SK-N-SH (cell line): Measurements from ENCODE around the gene CNOT4. TPM values are rescaled to one million over a fixed set of nuclear protein-coding genes. Genes with fewer than 3 reads are reported as not detected.
"Not testable (repeated sequence)": the region's sequence is repeated elsewhere in the genome, so short reads cannot be mapped to it uniquely, and the experiment has no call there.

Source experiments
- CTCF ChIA-PET: fragments of 300-600, 350-600 bp; formaldehyde crosslinking; extraction: SDS; loops from one replicate; lab custom pipeline; 2021; lab: Yijun Ruan, JAX
- POLR2A ChIA-PET: fragments of 350-600 bp; sonication (Branson Sonifier 250); formaldehyde crosslinking; extraction: SDS; loops from one replicate; lab custom pipeline; 2020; ENCODE audit warnings: antibody characterized with exemption, inconsistent platforms; lab: Yijun Ruan, JAX
- DNase-seq: peaks from one replicate; pipeline ENCODE4 v3.0.0; 2012
- H2AFZ ChIP-seq: fragments of 200-600 bp; sonication (generic); 2 replicates; pipeline ENCODE4 v1.8.1; 2016; ENCODE audit warnings: antibody characterized with exemption, mild to moderate bottlenecking, low read depth
- H3F3A ChIP-seq: fragments of 200-600 bp; sonication (generic); replicated peaks from 2 replicates; pipeline ENCODE3; 2016; ENCODE audit warnings: antibody characterized with exemption, mild to moderate bottlenecking; ENCODE audit not compliant: insufficient read depth
- H3K27ac ChIP-seq, 2 experiments: fragments of 200-500 bp in 1 of 2; fragments of 200-600 bp in 1 of 2; sonication (Bioruptor generic) in 1 of 2; sonication (generic), shearing (Covaris generic) in 1 of 2; 2 replicates each; pipeline versions ENCODE4 v1.5.1 to v1.6.1; 2014 to 2016; ENCODE audit warnings: low read depth in 2 of 2, inconsistent platforms in 1 of 2, low read length in 1 of 2, mild to moderate bottlenecking in 1 of 2, mixed read lengths in 1 of 2
- H3K27me3 ChIP-seq: fragments of 200-600 bp; sonication (generic), shearing (Covaris generic); 2 replicates; pipeline ENCODE4 v1.6.1; 2016; ENCODE audit warnings: mixed run types; ENCODE audit not compliant: insufficient read depth
- H3K36me3 ChIP-seq, 2 experiments: fragments of 200-500 bp in 1 of 2; fragments of 200-600 bp in 1 of 2; sonication (Bioruptor generic) in 1 of 2; sonication (generic) in 1 of 2; replicated peaks in 1 of 2; 2 replicates each; pipeline versions ENCODE3 to v1.5.1; 2014 to 2016; ENCODE audit warnings: low read length in 1 of 2, mild to moderate bottlenecking in 1 of 2; ENCODE audit not compliant: insufficient read depth in 2 of 2, control insufficient read depth in 1 of 2
- H3K4me1 ChIP-seq, 2 experiments: fragments of 200-500 bp in 1 of 2; fragments of 200-600 bp in 1 of 2; sonication (Bioruptor generic) in 1 of 2; sonication (generic), shearing (Covaris generic) in 1 of 2; 2 replicates each; pipeline versions ENCODE4 v1.5.1 to v1.6.1; 2014 to 2016; ENCODE audit warnings: low read depth in 1 of 2, low read length in 1 of 2, mixed run types in 1 of 2; ENCODE audit not compliant: insufficient read depth in 2 of 2, control insufficient read depth in 1 of 2
- H3K4me2 ChIP-seq: fragments of 200-600 bp; sonication (generic), shearing (Covaris generic); 2 replicates; pipeline ENCODE4 v1.6.1; 2017; ENCODE audit warnings: mixed run types
- H3K4me3 ChIP-seq, 2 experiments: fragments of 200-500 bp in 1 of 2; fragments of 200-600 bp in 1 of 2; sonication (Bioruptor generic) in 1 of 2; sonication (generic), shearing (Covaris generic) in 1 of 2; 2 replicates each; pipeline versions ENCODE4 v1.5.1 to v1.8.1; 2014 to 2016; ENCODE audit warnings: low read depth in 2 of 2, inconsistent platforms in 1 of 2, low read length in 1 of 2, mild to moderate bottlenecking in 1 of 2, mixed read lengths in 1 of 2, moderate library complexity in 1 of 2
- H3K79me2 ChIP-seq: fragments of 200-600 bp; sonication (generic); 2 replicates; pipeline ENCODE4 v1.8.1; 2017; ENCODE audit warnings: mild to moderate bottlenecking; ENCODE audit not compliant: insufficient read depth
- H3K9ac ChIP-seq: fragments of 200-600 bp; sonication (generic); 2 replicates; pipeline ENCODE4 v1.6.1; 2017; ENCODE audit warnings: mixed run types
- H3K9me2 ChIP-seq: fragments of 200-600 bp; sonication (generic); 2 replicates; pipeline ENCODE4 v1.6.1; 2017; ENCODE audit warnings: mixed run types
- H3K9me3 ChIP-seq: fragments of 200-600 bp; sonication (generic); 2 replicates; pipeline ENCODE4 v1.6.1; 2017; ENCODE audit warnings: mixed run types, mild to moderate bottlenecking, moderate library complexity
- H4K20me1 ChIP-seq: fragments of 200-600 bp; sonication (generic); 2 replicates; pipeline ENCODE4 v1.6.1; 2017; ENCODE audit warnings: mild to moderate bottlenecking, mixed run types; ENCODE audit not compliant: insufficient read depth
- ELF1 ChIP-seq: IDR thresholded peaks from 2 replicates; pipeline ENCODE4 v1.4.0; 2012
- EZH2phosphoT487 ChIP-seq: fragments of 200-600 bp; sonication (generic); IDR thresholded peaks from 2 replicates; pipeline ENCODE4 v1.6.1; 2017; ENCODE audit warnings: low read depth, mixed run types, mild to moderate bottlenecking, antibody characterized with exemption, moderate library complexity, borderline replicate concordance
- FOSL2 ChIP-seq: IDR thresholded peaks from 2 replicates; pipeline ENCODE4 v1.4.0; 2012; ENCODE audit warnings: low read depth, mild to moderate bottlenecking, moderate library complexity, borderline replicate concordance
- FOXJ3 ChIP-seq: sonication (generic); formaldehyde crosslinking; IDR thresholded peaks from 2 replicates; pipeline ENCODE4 v1.5.1; 2020; ENCODE audit warnings: mild to moderate bottlenecking, missing genetic modification reagents
- GABPA ChIP-seq: IDR thresholded peaks from 2 replicates; pipeline ENCODE4 v1.4.0; 2012; ENCODE audit warnings: low read depth, mild to moderate bottlenecking
- MXI1 ChIP-seq: IDR thresholded peaks from 2 replicates; pipeline ENCODE4 v1.6.1; 2012; ENCODE audit warnings: mild to moderate bottlenecking, low read depth, low read length, improper control_type of control experiment
- NFIC ChIP-seq: IDR thresholded peaks from 2 replicates; pipeline ENCODE4 v1.4.0; 2012; ENCODE audit warnings: borderline replicate concordance
- POLR2AphosphoS5 ChIP-seq: IDR thresholded peaks from 2 replicates; pipeline ENCODE4 v1.6.1; 2012; ENCODE audit warnings: low read depth, low read length
- RCOR1 ChIP-seq: fragments of 150-350 bp; IDR thresholded peaks from 2 replicates; pipeline ENCODE4 v1.6.1; 2017; ENCODE audit warnings: antibody characterized with exemption, low read length
- RFX5 ChIP-seq: IDR thresholded peaks from 2 replicates; pipeline ENCODE4 v1.6.1; 2012; ENCODE audit warnings: mild to moderate bottlenecking, improper control_type of control experiment, low read length
- WGBS: methylation state at CpG from one replicate; pipeline ENCODE4 v1.1.6; 2017; ENCODE audit warnings: low lambda C conversion rate; 5-methylcytosine and 5-hydroxymethylcytosine counted together
- polyA plus RNA-seq, 3 experiments: library from polyadenylated mRNA; depleted of rRNA; stranded (reverse); fragments of >200 nt; gene quantifications; 2 replicates each; pipeline ENCODE4 v1.2.3, GENCODE V29; 2012
- TF ChIP-seq, protein P1 (sequence below): IDR thresholded peaks from 2 replicates; pipeline ENCODE4 v1.6.1; 2012; ENCODE audit warnings: mild to moderate bottlenecking, low read depth, low read length, moderate library complexity
- TF ChIP-seq, protein P2 (sequence below): fragments of 150-350 bp; IDR thresholded peaks from 2 replicates; pipeline ENCODE4 v1.6.1; 2017; ENCODE audit warnings: antibody characterized with exemption, low read length, low read depth, borderline replicate concordance
- TF ChIP-seq, protein P3 (sequence below): IDR thresholded peaks from 2 replicates; pipeline ENCODE4 v1.4.0; 2012; ENCODE audit warnings: low read depth, borderline replicate concordance
- TF ChIP-seq, protein P4 (sequence below): IDR thresholded peaks from 2 replicates; pipeline ENCODE4; 2012

Gene CNOT4
- polyA plus RNA-seq, 1 of the 3 experiments (the other 2 are of a cell fraction), result 8.0 TPM

DNA sequence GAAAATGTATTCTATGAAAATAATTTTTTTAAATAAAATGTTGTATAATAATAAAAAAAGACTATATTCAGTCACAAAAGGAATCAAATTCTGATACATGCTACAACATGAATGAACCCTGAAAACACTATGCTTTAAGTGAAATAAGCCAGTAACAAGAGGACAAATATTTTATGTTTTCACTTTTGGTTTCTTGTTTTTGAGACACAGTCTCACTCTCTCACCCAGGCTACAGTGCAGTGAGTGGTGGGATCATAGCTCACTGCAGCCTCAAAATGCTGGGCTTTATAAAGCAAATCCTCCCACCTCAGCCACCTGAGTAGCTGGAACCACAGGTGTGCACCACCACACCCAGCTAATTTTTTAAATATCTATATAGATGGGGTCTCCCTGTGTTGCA, 64.2 kb downstream of the CNOT4 start:
- H4K20me1 ChIP-seq, result peaks cover 57% of the 10 kb centered on the region

DNA sequence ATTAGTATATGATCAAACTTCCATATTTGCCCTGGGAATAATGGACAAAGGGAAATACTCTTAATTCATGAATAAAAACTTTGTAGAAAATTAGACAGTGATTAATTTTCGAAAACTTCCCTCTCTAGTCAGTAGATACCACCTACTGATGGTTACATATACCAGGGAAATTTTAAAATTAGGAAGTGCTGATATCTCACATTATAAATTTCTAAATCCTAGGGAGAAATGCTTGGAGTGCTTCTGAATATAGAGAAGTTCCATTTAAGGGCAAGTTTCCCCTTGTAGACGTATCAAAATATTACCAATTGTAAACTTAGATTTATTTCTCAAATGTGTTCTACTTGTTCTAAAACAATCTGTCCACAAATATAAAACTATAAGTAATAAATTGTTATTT, 64.6 kb downstream of the CNOT4 start:
- peaks cover 57% of the 10 kb centered on the region for H4K20me1 ChIP-seq

More for the DNA sequence above, 64.2 kb downstream of the CNOT4 start:
- peaks cover 9% of the 10 kb centered on the region for H3F3A ChIP-seq
- no peak overlapping the region for H2AFZ ChIP-seq
- POLR2A ChIA-PET, result no interaction called here
- no peaks in the 10 kb centered on the region for H3K9me2 ChIP-seq
- H3K4me2 ChIP-seq, result no peak overlapping the region
- H3K4me3 ChIP-seq, result no peak overlapping the region
- TF ChIP-seq EZH2phosphoT487 (no peak), ELF1 (no peak), RCOR1 (no peak), POLR2AphosphoS5 (no peak), FOXJ3 (CRISPR knock-in tag) (no peak), MXI1 (no peak), RFX5 (no peak), FOSL2 (no peak), GABPA (no peak), NFIC (no peak)
- TF ChIP-seq, protein P1, sequence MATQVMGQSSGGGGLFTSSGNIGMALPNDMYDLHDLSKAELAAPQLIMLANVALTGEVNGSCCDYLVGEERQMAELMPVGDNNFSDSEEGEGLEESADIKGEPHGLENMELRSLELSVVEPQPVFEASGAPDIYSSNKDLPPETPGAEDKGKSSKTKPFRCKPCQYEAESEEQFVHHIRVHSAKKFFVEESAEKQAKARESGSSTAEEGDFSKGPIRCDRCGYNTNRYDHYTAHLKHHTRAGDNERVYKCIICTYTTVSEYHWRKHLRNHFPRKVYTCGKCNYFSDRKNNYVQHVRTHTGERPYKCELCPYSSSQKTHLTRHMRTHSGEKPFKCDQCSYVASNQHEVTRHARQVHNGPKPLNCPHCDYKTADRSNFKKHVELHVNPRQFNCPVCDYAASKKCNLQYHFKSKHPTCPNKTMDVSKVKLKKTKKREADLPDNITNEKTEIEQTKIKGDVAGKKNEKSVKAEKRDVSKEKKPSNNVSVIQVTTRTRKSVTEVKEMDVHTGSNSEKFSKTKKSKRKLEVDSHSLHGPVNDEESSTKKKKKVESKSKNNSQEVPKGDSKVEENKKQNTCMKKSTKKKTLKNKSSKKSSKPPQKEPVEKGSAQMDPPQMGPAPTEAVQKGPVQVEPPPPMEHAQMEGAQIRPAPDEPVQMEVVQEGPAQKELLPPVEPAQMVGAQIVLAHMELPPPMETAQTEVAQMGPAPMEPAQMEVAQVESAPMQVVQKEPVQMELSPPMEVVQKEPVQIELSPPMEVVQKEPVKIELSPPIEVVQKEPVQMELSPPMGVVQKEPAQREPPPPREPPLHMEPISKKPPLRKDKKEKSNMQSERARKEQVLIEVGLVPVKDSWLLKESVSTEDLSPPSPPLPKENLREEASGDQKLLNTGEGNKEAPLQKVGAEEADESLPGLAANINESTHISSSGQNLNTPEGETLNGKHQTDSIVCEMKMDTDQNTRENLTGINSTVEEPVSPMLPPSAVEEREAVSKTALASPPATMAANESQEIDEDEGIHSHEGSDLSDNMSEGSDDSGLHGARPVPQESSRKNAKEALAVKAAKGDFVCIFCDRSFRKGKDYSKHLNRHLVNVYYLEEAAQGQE, result no peak
- TF ChIP-seq, protein P2, sequence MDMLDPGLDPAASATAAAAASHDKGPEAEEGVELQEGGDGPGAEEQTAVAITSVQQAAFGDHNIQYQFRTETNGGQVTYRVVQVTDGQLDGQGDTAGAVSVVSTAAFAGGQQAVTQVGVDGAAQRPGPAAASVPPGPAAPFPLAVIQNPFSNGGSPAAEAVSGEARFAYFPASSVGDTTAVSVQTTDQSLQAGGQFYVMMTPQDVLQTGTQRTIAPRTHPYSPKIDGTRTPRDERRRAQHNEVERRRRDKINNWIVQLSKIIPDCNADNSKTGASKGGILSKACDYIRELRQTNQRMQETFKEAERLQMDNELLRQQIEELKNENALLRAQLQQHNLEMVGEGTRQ, result no peak
- TF ChIP-seq, protein P3, sequence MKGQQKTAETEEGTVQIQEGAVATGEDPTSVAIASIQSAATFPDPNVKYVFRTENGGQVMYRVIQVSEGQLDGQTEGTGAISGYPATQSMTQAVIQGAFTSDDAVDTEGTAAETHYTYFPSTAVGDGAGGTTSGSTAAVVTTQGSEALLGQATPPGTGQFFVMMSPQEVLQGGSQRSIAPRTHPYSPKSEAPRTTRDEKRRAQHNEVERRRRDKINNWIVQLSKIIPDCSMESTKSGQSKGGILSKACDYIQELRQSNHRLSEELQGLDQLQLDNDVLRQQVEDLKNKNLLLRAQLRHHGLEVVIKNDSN, result no peak
- TF ChIP-seq, protein P4, sequence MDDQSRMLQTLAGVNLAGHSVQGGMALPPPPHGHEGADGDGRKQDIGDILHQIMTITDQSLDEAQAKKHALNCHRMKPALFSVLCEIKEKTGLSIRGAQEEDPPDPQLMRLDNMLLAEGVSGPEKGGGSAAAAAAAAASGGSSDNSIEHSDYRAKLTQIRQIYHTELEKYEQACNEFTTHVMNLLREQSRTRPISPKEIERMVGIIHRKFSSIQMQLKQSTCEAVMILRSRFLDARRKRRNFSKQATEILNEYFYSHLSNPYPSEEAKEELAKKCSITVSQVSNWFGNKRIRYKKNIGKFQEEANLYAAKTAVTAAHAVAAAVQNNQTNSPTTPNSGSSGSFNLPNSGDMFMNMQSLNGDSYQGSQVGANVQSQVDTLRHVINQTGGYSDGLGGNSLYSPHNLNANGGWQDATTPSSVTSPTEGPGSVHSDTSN, result no peak
- peaks cover 0 to 7% of the 10 kb centered on the region in 2 experiments for H3K36me3 ChIP-seq
- peaks cover 63% of the 10 kb centered on the region for H3K79me2 ChIP-seq
- peaks cover 0 to 4% of the 10 kb centered on the region in 2 experiments; a peak in 1 of 4 replicates for H3K4me1 ChIP-seq
- H3K27ac ChIP-seq, result no peak overlapping the region
- no peak for DNase-seq
- no peaks in the 10 kb centered on the region for H3K27me3 ChIP-seq
- H3K9me3 ChIP-seq, result no peaks in the 10 kb centered on the region
- CTCF ChIA-PET, result interaction anchor here (1.6 kb wide), 1 partner anchor 110 kb away, joined by 6 read pairs; no protein-coding TSS in a partner anchor
- no peak overlapping the region for H3K9ac ChIP-seq

More for the DNA sequence above, 64.6 kb downstream of the CNOT4 start:
- peaks cover 63% of the 10 kb centered on the region for H3K79me2 ChIP-seq
- H3K27me3 ChIP-seq, H3K9ac ChIP-seq, H3K36me3 ChIP-seq, POLR2A ChIA-PET, H3K4me3 ChIP-seq, H3F3A ChIP-seq, H3K4me2 ChIP-seq, H2AFZ ChIP-seq, H3K9me3 ChIP-seq, H3K4me1 ChIP-seq, DNase-seq, H3K27ac ChIP-seq, H3K9me2 ChIP-seq: not testable (repeated sequence)
- CTCF ChIA-PET, result interaction anchor here (1.6 kb wide), 1 partner anchor 110 kb away, joined by 6 read pairs; no protein-coding TSS in a partner anchor
- 94% methylated on average over 2 of the region's 2 CpGs for WGBS
